HG03095 (cell line): ENCODE results near the gene LYZL1.
"Not testable (repeated sequence)": the region's sequence is repeated elsewhere in the genome, so short reads cannot be mapped to it uniquely, and the experiment has no call there.

Experiments used
- ATAC-seq: cut with Tn5 transposase; IDR thresholded peaks from one replicate; pipeline ENCODE4 v1.9.1; 2021; ENCODE audit warnings: moderate library complexity; ENCODE audit not compliant: unreplicated experiment

Gene LYZL1

DNA sequence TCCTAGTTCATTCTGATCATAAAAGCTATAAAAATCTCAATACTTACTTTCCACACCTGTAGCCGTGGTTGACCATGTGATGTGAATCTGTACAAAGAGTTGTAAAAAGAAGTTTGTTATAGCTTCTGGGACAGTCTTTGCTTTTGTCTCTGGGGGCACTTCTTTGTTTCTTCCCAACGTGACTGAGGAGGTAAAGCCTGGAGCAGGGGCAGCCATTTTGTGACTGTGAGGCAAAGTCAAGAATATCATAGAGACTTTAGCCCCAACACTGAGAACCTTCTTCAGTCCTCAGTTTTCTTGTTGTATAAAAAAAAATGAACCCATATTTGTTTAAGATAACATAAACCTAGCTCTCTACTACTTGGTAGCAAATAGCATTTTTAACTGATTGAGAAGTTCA, 29.4 kb upstream of the LYZL1 start:
- no peak for ATAC-seq

DNA sequence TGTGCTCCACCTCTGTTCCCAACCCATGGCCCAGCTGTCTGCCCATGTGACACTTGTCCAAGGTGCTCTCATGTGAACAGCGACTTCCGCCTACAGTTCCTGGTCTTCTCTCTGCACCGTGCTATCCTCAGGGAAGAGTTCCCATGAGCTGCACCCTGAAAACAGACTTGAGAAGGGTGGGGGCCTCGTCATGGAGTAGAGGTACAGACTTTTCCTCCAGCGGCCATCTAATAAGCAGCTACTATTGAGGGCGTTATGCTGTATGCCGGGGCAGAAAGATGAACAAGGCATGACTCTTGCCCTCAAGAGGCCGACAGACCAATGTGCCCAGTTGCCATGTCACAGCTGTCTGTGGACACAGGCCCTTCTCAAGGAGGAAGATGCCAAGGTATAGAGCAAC, 25.4 kb upstream of the LYZL1 start:
- ATAC-seq = no peak

DNA sequence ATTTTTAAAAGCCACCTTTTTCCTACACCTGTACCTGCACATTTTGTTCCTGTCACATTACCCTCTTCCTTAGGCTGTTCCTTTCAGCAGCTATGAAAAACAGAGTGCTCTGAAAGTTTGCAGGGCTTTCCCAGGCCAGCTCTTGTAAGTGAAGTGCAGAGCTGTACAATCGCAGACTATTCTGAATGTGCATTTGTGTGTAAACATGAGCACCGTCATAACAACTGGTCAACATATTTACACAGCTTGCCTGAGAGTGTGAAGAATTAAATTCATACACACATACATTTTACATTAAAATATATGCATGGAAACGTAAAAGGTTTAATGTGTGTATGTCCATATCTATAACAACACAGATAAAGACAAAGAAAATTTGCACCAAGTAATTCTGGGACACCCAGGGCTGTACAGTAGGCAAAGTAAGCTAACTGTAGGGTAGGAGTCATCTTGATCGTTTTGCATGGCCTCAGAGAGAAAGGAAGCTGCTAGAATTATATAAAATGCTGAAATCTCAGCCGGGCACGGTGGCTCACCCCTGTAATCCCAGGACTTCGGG, 23.6 kb upstream of the LYZL1 start:
- no peak for ATAC-seq

DNA sequence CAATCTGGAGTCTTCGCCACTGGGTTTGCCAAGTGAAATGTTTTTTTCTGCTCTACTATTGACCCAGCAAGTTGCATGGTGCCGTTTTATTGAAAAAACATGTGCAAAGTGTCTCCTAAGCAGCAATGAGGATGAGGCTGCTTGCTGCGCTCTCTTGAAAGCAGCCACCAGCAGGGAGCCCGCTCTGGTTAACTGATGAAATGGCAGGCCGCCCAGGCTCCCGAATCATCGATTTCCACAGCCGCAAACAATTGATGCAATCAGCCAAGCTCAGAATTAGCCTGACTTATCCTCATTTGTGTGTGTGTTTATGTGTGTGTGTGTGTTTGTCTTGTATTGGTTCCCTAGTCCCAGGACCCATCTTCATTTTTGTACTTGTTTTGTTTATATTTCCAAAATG, 22.2 kb upstream of the LYZL1 start:
- ATAC-seq = no peak

DNA sequence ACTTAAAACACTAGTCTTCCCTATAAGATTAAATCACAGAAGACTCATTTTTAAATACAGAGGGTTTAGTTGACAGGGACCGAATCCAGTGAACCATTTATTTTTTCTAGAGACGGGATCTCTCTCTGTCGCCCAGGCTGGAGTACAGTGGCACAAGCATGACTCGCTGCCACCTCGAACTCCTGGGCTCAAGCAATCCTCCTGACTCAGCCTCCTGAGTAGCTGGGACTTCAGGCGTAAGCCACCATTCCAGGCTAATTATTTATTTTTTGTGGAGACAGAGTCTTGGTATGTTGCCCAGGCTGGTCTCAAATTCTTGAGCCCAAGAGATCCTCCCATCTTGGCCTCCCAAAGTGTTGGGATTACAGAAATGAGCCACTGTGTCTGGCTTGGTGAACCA, 20.9 kb upstream of the LYZL1 start:
- no peak for ATAC-seq

DNA sequence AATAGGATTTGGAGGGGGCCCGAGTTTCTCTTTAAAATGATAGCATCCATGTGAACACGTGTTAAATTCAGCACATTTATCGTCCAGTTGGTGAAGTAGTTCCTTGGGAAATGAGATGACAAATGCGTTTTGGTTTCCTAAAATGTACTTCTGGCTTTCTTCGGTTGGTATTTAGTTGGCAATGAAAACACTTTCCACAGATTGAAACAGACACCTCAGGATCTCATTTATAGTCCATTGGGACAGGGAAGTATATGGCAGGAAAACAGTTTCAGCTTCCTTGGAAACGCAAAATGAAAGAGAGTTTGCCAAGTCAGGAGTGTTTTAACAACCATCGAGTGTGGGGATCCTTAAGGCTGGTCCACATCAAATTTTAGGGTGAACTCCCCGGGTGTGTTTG, 19.4 kb upstream of the LYZL1 start:
- ATAC-seq = no peak

DNA sequence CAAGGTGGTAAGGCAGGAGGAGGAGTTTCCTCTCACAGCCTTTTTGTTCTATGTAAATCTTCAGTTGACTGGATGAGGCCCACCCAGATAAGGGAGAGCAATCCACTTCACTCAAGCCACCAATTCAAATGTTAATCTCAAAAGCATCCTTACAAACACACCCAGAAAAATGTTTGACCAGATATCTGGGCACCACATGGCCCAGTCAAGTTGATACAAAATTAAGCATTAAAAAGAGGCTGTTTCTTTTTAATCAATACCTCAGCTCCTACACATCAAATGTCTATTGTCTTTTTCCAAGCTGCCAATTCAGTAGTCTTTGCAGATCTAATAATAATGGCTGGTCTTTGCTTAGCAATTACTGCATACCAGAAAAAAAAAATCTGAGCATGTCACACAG, 18.0 kb upstream of the LYZL1 start:
- no peak for ATAC-seq

DNA sequence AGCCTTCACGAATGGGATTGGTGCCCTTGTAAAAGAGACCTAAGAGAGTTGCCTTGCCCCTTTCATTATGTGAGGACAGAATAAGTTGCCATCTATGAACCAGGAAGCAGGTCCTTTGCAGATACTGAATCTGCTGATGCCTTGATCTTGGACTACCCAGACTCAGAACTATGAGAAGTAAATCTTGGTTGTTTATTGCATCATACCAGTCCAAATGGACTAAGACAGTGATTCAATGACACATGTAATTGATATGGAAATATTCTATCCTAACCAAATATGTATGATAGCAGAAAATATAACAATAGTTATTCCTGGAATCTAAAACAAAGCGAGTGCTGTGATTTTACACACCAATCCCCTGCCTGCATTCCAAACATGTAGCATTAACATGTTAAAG, 17.0 kb upstream of the LYZL1 start:
- no peak for ATAC-seq

DNA sequence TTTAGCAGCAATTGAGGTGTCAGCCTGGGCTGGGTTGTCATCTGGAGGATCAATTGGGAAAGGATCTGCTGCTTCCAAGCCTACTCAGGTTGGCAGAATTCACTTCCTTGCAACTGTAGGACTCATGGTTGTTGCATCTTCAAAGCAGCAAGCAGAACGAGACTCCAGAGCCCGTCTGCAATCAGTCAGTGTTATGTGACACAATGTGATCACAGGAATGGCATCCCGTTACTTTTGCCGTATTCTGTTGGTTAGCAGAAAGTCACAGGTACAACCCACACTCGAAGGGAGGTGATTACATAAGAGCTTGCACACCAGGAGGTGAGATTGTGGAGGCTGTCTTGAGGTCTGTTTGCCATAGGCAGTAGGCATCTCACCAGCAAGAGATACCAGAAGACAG, 15.4 kb upstream of the LYZL1 start:
- ATAC-seq = no peak

DNA sequence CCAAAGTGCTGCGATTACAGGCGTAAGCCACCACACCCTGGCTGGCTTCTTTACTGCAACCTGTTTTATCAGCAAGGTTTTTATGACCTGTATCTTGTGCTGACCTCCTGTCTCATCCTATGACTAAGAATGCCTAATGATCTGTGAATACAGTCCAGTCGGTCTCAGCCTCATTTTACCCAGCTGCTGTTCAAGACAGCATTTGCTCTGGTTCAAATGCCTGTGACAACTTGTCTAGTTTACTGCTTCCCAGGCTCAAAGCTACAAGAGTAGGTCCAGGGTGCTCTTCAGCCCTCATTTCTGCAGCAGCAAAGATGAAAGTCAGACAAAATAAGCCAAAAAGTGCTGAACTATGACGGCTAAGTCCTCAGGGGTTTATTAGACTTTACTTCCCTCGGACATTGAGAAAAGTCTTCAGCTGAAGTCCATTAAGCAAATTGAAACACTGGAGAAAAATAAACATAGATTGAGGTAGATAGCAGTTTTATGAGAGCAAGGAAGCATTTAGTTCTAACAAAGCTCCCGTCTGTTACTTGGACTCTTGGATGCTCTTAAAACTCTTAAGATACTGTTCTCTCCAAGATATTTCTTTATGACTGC, 12.5 kb upstream of the LYZL1 start:
- ATAC-seq = no peak

DNA sequence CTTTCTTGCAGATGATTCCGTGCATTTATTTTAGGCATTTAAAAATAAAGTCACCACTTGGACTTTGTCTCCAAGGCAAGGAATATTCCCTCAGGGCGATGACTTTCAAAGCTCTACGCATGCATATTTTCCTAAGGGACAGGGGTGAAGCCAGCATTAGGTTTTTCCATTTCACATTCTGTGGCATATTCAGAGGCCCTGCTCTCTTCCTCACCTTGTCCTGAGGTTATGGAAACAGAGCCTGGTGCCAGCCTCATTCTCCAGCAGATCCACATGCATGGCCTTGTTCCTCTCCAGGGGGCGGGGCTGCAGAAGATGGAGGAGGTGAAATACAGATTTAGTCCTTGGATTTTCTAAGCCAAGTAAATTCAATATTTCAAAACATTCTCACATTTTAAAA, 11.6 kb upstream of the LYZL1 start:
- no peak for ATAC-seq

DNA sequence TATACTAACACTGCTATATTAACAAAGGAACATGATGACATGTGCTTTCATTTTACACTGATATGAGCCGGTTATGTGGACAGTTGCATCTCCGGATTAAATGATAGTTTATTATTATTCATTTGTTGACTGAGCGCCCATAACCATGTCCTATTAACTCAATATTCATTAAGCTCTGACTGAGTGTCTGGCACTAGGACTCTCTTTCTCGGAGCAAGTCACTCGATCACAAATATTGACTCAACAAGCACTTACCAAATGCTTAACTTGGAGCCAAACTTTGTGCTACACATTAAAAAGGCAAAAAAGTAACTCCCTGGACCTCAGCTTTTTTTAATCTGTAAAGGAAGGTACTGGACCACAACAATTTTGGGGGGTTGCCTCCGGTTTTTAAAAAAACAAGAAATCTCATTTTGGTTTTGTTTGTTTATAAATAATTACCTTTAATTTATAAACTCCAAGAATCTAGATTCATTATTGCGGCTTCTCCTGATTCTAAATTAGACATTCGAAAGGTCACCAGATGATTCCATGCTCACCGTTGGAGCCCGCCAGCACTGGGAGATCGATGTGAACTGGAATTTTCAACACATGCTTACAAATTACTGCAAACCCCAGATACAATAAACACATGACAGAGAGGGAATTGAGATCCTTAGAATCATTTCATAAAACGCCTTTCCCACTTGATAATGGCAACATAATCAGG, 8.9 kb upstream of the LYZL1 start:
- ATAC-seq = no peak

DNA sequence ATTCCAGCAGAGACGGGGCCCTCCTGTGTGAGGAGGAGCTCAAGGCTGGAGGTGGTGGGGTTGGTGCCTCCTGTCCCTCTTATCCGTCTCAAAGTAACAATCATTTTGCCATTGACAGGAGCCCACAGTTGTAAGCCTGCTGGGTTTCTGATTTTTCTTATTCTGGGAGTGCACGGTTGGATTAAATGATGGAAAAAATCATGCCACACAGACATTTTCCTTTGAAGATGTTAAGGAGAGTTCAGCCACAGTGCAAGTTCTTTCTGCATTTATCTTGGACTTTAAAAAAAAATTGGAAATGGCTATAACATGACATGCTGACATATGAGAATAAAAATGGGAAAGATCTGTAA, 8.4 kb upstream of the LYZL1 start:
- no peak for ATAC-seq

DNA sequence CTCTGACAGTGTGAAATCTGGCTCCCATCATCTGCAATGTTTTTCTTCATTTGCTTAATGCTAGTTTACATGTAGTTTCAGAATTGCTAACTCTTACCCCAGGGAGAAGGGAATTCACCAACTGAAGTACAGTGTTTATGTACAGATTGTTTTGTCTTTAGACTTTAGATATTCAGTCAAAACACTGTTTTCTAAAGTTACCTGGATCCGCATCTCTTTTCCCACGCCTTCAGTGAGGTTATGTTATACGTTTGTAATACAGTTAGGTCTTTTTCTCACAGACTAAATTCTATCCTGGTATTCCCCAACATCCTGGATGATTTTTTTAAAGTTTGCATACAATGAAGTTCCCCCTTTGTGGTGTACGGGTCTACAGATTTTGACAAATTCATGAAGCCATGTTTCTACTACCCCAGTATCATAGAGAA, 3.2 kb upstream of the LYZL1 start:
- peak; percentile 96 for ATAC-seq

DNA sequence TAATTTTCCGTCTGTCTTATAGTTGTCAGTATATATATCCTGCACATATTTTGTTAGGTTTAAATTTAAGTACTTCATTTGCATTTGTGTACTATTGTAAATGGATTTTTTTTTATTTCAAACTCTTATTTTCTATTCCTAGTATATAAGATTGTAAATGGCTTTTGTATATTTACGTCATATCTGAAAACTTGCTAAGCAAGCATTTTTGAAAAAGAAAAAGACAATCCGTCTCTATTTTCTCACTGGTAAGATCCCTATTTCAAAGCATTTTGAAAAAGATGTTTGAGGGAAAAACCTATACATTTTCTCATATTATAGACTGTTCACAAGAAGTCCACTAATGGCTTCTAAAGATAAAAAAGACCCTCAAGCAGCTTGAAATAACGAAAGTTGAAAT, 1.2 kb upstream of the LYZL1 start:
- no peak for ATAC-seq

DNA sequence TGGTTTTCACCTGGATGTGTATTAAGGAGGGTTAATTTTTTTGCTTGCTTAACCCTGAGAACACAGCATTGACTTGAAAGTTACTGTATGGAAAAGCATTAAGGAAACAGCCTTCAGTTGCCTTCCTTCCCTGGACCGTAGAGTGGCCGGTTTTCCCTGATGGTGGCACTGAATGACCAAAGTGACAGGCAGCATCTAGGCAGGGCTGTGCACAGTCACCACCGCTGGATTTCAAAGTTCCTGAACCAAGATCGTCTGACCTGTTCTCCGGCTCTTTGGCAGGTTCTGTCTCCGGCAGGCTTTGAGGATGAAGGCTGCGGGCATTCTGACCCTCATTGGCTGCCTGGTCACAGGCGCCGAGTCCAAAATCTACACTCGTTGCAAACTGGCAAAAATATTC, 2.7 kb downstream of the LYZL1 start:
- not testable (repeated sequence) for ATAC-seq

DNA sequence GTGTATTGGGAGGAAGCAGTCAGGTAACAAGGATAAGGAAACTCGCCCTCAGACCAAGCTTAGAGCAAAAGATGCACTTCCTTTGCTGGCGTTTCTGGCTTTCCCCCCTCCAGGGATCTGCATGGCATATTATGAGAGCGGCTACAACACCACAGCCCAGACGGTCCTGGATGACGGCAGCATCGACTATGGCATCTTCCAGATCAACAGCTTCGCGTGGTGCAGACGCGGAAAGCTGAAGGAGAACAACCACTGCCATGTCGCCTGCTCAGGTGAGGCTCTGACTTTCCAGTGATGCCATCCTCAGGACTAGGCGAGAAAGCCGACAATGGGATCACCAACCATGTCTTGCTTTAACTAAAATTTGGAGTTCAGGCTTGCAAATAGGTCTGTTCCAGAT, 3.5 kb downstream of the LYZL1 start:
- ATAC-seq = not testable (repeated sequence)

DNA sequence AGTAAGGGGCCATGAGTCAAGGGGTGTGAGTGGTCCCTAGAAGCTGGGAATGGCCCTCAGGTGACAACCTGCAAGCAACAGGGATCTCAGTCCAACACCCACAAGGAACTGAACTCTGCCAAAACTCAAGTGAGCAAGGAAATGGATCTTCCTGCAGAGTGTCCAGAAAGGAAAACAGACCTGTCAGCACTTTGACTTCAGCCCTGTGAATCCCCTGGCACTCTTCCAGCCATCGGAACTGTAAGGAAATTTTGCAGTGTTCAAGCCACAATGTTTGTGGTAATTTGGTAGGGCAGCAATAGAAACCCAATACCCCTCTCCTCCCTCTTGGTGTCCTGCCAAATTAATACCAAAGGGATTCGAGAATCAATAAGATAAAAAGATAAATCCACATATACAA, 6.9 kb downstream of the LYZL1 start:
- ATAC-seq = no peak

DNA sequence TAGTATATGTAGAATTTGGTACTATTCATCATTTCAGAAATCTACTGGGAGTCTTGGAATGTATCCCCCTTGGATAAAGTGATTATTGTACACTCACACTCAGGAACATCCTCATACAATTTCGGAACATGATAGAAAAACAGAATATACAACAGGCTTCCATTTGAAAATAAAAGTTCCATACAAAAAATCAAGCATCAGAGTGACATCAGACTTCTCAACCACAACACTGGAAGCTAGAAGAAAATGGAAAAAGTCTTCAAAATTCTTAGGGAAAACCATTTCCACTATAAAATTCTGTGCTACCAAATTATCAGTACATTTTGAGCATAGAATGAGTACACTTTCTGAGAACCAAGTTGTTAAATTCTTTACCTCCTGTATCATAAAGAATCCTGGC, 8.8 kb downstream of the LYZL1 start:
- no peak for ATAC-seq

DNA sequence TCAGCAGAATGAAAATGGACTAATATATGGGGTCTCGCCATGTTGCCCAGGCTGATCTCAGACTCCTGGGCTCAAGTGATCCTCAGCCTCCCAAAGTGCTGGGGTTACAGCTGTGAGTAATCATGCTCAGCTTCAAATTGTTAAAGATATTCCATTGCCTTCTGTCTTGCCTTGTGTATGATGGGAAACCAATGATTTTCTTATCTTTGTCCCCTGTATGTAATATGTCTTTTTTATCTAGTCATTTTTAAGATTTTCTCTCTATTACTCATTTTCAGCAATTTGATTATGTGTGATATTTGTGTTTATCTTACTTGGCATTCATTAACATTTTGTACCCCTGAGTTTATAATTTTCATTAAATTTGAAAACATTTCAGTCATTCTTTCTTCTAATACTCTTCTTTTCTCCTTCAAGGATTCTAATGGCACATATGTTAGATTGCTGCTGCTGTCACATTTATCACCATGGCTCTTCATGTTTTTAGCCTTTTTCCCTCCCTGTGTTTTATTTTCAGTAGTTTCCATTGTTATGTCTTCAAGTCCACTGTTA, 12.6 kb downstream of the LYZL1 start:
- ATAC-seq = no peak

DNA sequence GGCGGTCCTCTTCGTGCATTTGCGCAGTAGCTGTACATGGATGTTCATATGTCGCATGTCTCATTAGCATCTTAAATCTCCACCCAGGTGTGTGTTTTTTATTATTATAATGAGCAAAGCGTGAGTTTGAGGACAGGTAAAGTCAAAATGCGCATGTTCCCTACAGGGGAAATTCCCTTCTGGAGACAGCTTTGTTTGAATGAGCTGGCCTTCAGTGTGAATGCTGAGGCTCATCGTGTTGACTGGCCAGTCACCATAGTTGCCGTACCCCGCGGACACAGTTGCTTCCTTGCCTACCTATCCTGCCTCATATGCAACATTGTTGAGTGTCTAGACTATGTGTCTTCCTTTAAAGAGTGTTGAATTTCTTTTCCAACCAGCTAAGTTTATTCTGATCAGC, 13.6 kb downstream of the LYZL1 start:
- no peak for ATAC-seq

DNA sequence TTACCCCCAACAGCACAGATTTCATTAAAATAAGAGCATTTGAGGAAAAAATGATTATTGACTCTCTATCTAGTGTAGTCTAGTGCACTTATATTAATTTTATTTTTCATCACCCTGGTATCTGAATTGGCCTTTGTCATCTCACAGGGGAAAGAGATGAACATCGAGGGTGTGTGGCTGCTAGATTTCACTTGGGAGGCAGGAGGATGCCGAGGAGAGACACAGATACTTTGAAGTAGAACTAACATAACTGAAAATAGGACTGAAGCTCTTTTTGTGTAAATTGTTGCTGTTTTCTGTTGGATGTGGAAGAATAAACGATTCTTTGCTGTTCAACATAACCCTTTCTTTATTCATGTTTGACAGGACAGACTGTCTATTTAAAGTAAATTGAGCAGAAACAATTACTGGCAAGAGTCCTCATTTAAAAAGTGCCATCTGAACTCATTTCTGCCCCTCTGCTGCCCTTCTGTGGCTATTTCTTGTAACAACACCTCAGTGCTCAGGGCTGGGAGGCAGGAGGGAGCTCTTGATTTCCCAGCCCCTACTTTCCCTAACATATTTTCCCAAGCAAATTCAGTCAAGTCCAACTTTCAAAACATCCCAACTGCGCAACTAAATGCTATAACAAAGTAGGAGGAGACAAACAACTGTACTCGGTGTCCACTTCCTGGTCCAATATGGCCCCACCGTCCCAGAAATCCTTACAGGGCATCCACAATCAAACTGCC, 15.6 kb downstream of the LYZL1 start:
- ATAC-seq = no peak
